GM12892 (cell line): ENCODE measurements around the gene OR7G3.

Source experiments
- POLR2A ChIP-seq: IDR thresholded peaks from 2 replicates; pipeline ENCODE4 v1.6.1; 2011; ENCODE audit warnings: low read depth, low read length, control low read depth
- POLR2AphosphoS5 ChIP-seq: IDR thresholded peaks from 2 replicates; pipeline ENCODE4 v1.6.1; 2011; ENCODE audit warnings: low read depth, low read length, control low read depth
- TAF1 ChIP-seq: IDR thresholded peaks from 2 replicates; pipeline ENCODE4 v1.6.1; 2011; ENCODE audit warnings: low read depth, mild to moderate bottlenecking, control low read depth, low read length, borderline replicate concordance

DNA sequence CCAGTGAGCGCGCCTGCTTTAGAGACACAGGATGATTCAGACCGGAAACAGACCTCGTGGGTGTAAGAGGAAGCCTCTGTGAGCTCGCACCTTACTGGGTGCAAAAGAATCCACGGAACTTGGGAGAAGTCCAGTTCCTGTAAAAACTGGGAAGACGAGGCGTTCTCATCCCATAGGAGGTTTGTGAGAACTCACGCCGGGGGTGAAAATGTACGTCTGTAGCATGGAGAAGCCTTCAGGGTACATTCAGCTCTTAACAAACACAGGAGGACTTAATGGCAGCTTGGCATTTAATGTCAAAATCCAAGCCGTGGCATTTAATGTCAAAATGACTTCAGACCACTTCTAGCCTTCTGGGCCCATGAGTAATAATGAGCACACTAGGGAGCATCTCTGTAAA is 34.7 kb upstream of the OR7G3 start:
- TF ChIP-seq TAF1 (no peak), POLR2AphosphoS5 (no peak), POLR2A (no peak)
